ENCODE results near the gene UMPS. TPM values are rescaled to one million over a fixed set of nuclear protein-coding genes. Genes with fewer than 3 reads are reported as not detected.

UMPS gene
- total RNA-seq, 1 experiment from 2014 or later: 118 TPM

DNA sequence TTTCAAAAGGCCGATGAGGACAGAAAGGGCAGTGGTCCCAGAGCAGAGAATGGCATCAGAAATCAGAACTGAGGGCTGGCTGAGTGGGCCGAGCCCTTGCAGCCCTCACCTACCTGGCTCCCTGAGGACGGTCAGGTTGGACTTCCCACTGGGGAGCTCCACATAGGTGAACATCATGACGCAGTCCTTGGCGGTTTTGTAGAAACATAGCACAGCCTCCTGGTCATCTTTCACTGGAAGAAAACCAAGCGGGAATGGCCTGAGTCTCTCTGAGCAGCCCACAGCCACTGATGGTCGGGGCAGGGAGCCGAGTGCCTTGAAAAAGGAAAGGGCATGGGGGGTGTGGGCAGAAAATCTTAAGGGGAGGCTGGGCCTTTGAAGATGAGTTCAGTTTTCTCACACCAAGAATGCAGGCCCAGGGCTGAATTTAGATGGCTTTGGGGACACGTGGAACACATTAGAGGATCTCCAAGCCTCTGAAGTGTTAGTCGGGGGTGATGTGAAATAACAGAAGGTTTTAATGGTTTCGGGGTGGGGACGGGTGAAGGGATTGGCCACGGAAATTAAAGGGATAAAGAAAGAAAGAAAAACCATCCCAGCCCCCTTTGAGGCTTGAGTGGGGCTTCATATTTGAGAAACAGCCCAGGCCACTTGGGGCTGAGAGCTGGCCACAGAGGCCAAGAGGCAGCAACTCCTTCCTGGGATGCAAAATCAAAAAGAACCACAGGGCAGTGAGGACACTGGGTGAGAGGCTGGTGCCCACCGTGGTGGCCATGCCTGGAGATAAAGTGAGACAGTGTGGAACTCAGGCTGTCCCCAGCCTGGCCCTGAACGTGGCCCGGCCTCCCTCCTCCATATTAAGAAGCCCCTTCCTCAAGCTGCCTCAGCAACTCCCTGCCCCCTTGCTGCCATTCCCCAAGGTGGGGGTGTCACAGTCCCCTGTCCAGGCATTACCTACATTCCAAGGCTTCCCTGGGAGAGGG, 36.2 kb downstream of the UMPS start:
- TF ChIP-seq, protein P1, sequence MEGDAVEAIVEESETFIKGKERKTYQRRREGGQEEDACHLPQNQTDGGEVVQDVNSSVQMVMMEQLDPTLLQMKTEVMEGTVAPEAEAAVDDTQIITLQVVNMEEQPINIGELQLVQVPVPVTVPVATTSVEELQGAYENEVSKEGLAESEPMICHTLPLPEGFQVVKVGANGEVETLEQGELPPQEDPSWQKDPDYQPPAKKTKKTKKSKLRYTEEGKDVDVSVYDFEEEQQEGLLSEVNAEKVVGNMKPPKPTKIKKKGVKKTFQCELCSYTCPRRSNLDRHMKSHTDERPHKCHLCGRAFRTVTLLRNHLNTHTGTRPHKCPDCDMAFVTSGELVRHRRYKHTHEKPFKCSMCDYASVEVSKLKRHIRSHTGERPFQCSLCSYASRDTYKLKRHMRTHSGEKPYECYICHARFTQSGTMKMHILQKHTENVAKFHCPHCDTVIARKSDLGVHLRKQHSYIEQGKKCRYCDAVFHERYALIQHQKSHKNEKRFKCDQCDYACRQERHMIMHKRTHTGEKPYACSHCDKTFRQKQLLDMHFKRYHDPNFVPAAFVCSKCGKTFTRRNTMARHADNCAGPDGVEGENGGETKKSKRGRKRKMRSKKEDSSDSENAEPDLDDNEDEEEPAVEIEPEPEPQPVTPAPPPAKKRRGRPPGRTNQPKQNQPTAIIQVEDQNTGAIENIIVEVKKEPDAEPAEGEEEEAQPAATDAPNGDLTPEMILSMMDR (conservative IDR thresholded peaks at IDR 0.05; ENCODE audit: low read depth, low read length): no peak
- TF ChIP-seq EZH2 (IDR thresholded peaks at IDR 0.05; ENCODE audit: borderline replicate concordance, low read depth, low read length, poor library complexity, severe bottlenecking): no peak
- Histone ChIP-seq H3K4me3 (ENCODE audit: low read depth, low read length, poor library complexity, severe bottlenecking) (no peak overlapping the region), H3K9me3 (ENCODE audit: low read depth, low read length, poor library complexity, severe bottlenecking) (no peaks in the 10 kb centered on the region), H3K27ac (ENCODE audit: low read depth, low read length, poor library complexity, severe bottlenecking) (peak overlapping the region; percentile 19), H3K4me1 (ENCODE audit: insufficient read depth, low read length, poor library complexity, severe bottlenecking) (peaks cover 26% of the 10 kb centered on the region), H3K36me3 (ENCODE audit: insufficient read depth, low read length, poor library complexity, severe bottlenecking) (peaks cover 42% of the 10 kb centered on the region), H3K27me3 (replicated peaks; ENCODE audit: insufficient read depth, low read depth, low read length, poor library complexity) (no peaks in the 10 kb centered on the region)
- DNase-seq (ENCODE audit: low spot score): no peak
- POLR2A ChIA-PET (ENCODE audit: low non-redundant PET): no interaction called here
- BruUV-seq (replicated peaks): no TSS peak
- intact Hi-C loops (cut with micrococcal nuclease; ENCODE audit: unreplicated experiment): loop anchor here (10.0 kb wide), 1 partner anchor 202 kb away; no protein-coding TSS in a partner anchor
- CTCF ChIA-PET: no interaction called here

DNA sequence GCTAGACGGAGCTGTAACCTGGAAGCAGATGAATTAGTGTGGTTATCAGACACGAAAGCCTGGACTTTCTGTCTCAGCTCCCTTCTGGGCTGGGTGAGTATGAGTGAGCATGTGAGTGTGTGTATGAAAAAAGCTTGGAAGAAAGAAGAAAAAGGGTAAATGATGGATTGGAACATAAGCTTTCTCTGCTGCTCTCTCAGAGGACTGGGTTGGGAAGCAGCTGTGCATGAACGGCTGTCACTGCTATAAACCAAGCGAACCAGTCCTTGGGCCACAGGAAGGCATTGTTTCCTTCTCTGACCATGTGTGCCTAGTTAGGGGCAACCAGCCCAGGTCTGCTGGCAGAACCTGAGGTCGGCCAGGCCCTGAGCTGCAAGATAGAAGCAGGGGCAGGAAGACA, 37.0 kb downstream of the UMPS start:
- POLR2A ChIA-PET (ENCODE audit: low non-redundant PET): no interaction called here

DNA sequence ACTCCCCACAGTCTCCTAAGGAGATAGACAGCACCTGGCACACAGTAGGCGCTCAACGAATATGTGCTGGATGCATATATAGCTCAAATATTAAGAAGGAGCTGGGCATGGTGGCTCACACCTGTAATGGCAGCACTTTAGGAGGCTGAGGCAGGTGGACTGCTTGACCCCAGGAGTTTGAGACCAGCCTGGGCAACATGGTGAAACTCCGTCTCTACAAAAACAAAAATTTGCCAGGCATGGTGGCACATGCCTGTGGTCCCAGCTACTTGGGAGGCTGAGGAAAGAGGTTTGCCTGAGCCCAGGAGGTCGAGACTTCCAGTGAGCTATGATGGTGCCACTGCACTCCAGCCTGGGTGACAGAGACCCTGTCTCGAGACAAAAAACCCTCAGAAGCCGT, 37.4 kb downstream of the UMPS start:
- Histone ChIP-seq H3K4me3 (ENCODE audit: low read depth, low read length, poor library complexity, severe bottlenecking) (no peak overlapping the region), H3K36me3 (ENCODE audit: insufficient read depth, low read length, poor library complexity, severe bottlenecking) (peaks cover 42% of the 10 kb centered on the region), H3K9me3 (ENCODE audit: low read depth, low read length, poor library complexity, severe bottlenecking) (no peaks in the 10 kb centered on the region), H3K27me3 (replicated peaks; ENCODE audit: insufficient read depth, low read depth, low read length, poor library complexity) (no peaks in the 10 kb centered on the region), H3K27ac (ENCODE audit: low read depth, low read length, poor library complexity, severe bottlenecking) (no peak overlapping the region), H3K4me1 (ENCODE audit: insufficient read depth, low read length, poor library complexity, severe bottlenecking) (peaks cover 32% of the 10 kb centered on the region)
- ChIA-PET CTCF (no interaction called here), POLR2A (ENCODE audit: low non-redundant PET) (no interaction called here)
- intact Hi-C loops (cut with micrococcal nuclease; ENCODE audit: unreplicated experiment): loop anchor here (10.0 kb wide), 1 partner anchor 203 kb away; no protein-coding TSS in a partner anchor
- DNase-seq (ENCODE audit: low spot score): no peak
- TF ChIP-seq, protein P1 (conservative IDR thresholded peaks at IDR 0.05; ENCODE audit: low read depth, low read length): no peak
- no TSS peak for BruUV-seq (replicated peaks)

More for the DNA sequence above, 37.0 kb downstream of the UMPS start:
- Histone ChIP-seq H3K27me3 (replicated peaks; ENCODE audit: insufficient read depth, low read depth, low read length, poor library complexity) (no peaks in the 10 kb centered on the region), H3K27ac (ENCODE audit: low read depth, low read length, poor library complexity, severe bottlenecking) (peak overlapping the region; percentile 19), H3K9me3 (ENCODE audit: low read depth, low read length, poor library complexity, severe bottlenecking) (no peaks in the 10 kb centered on the region), H3K4me1 (ENCODE audit: insufficient read depth, low read length, poor library complexity, severe bottlenecking) (peaks cover 27% of the 10 kb centered on the region), H3K4me3 (ENCODE audit: low read depth, low read length, poor library complexity, severe bottlenecking) (no peak overlapping the region), H3K36me3 (ENCODE audit: insufficient read depth, low read length, poor library complexity, severe bottlenecking) (peaks cover 42% of the 10 kb centered on the region)
- CTCF ChIA-PET: no interaction called here
- intact Hi-C loops (cut with micrococcal nuclease; ENCODE audit: unreplicated experiment): loop anchor here (10.0 kb wide), 1 partner anchor 202 kb away; no protein-coding TSS in a partner anchor
- TF ChIP-seq EZH2 (IDR thresholded peaks at IDR 0.05; ENCODE audit: borderline replicate concordance, low read depth, low read length, poor library complexity, severe bottlenecking): no peak
- TF ChIP-seq, protein P1 (conservative IDR thresholded peaks at IDR 0.05; ENCODE audit: low read depth, low read length): no peak
- BruUV-seq (replicated peaks): no TSS peak
- no peak for DNase-seq (ENCODE audit: low spot score)
